HG03159 (cell line): ENCODE results near the gene SUOX.
"Not testable (repeated sequence)": the region's sequence is repeated elsewhere in the genome, so short reads cannot be mapped to it uniquely, and the experiment has no call there.

Experiments used
- ATAC-seq: cut with Tn5 transposase; IDR thresholded peaks from one replicate; pipeline ENCODE4 v1.9.1; 2021; ENCODE audit warnings: mild to moderate bottlenecking, moderate library complexity; ENCODE audit not compliant: unreplicated experiment

SUOX gene

DNA sequence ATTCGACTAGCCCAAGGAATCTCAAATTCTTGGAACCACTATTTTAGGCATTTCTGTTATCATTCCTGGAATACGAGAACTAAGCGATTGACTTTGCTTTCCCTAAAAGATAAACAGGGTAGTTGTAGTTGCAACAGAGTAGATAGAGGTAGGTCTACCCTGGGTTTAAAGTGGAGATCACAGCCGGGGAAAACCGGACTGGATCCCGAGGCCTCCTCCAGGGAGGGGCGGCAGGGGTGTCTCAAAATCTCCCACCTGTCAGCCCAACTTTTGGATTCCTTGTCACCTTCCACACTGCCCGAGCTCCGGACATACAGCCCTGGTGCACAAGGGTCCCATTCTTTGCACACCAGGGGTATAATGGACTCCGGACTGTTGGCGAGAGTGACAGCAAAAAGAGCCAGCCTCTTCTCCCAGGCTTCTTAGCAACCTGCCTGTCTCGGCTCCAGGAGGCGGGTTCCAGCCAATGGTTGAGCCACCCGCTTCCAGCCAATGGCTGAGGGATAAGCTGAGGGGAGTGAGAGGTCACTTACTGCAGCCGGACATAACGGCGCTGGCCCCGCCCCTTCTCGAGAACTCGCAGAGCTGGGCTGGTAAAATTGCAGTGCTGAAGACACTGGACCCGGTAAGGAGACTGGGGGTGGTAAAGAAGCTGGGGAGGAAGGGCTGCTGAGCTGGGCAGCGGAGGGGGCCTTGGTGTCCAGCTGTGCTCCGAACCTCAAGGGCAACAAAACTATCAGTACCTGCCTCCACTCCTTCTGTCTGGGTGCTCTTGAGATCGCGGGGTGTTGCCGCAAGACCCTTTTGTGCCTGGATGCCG, at the start of gene SUOX:
Gene SUOX, plus strand, starts transcription at position 562 of the 820 bp plus-strand sequence. CDS start 4,946 bp downstream, outside the sequence.
- peak; percentile 99 for ATAC-seq

GRCh38 chr12:55955344-55955743, 41.7 kb upstream of the SUOX start:
- no peak for ATAC-seq

GRCh38 chr12:55955800-55956508, 41.1 kb upstream of the SUOX start:
- ATAC-seq: no peak

- ATAC-seq: no peak
Observed at GRCh38 chr12:55957106-55957859, 39.8 kb upstream of the SUOX start.

- no peak for ATAC-seq
Observed at GRCh38 chr12:55963760-55964159, 33.3 kb upstream of the SUOX start.

GRCh38 chr12:55965240-55965639, 31.8 kb upstream of the SUOX start:
- ATAC-seq: no peak

DNA sequence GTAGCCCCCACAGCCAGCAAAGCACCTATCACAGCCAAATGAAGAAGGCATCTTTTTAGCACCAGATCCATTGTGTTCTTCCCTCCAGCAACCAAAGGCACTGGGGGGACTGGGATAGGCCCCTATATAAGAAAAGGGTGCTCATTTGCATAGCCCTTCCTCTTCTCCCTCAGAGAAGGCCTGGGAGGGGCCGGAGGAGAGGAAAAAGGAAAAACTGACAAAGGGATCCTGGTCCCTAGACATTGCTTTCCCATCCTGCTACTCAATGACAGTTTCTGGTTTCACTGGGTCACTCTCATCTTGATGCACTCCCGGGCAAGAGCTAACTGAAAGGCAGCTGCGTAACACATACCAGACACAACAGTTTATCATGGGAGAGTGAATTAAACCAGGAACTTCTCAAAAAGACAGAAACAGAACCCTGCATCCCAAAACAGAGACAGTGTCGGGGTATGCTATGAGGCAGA, 31.1 kb upstream of the SUOX start, which contains the start of gene PMEL:
Gene PMEL, minus strand, starts transcription at position 102 of the 467 bp plus-strand sequence. Its CDS starts 31 bp downstream, at position 71.
- ATAC-seq: no peak

- ATAC-seq: peak; percentile 86
Observed at GRCh38 chr12:55966408-55967281, 30.4 kb upstream of the SUOX start, which contains the start of gene CDK2. Gene CDK2 (plus strand): TSS chr12:55966830. CDS start chr12:55967009, 179 bp downstream.

DNA sequence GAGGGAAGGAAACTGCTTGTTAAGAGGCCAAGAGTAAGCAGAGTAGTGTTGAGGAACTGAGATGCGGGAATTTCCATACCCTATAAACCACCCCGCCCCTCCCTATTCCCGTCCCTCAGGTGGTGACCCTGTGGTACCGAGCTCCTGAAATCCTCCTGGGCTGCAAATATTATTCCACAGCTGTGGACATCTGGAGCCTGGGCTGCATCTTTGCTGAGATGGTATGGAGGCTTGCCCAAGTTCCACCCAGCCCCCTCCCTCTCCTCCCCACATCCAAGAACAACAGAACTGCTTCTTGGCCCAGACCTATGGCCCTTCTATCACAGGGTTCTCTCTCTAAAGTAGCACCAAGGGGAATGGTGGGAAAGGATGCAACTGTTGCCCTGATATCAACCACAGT, 27.7 kb upstream of the SUOX start:
- no peak for ATAC-seq

GRCh38 chr12:55970775-55971174, 26.3 kb upstream of the SUOX start:
- ATAC-seq: no peak

GRCh38 chr12:55972042-55972441, 25.0 kb upstream of the SUOX start:
- no peak for ATAC-seq

- no peak for ATAC-seq
Observed at GRCh38 chr12:55972456-55972855, 24.6 kb upstream of the SUOX start.

DNA sequence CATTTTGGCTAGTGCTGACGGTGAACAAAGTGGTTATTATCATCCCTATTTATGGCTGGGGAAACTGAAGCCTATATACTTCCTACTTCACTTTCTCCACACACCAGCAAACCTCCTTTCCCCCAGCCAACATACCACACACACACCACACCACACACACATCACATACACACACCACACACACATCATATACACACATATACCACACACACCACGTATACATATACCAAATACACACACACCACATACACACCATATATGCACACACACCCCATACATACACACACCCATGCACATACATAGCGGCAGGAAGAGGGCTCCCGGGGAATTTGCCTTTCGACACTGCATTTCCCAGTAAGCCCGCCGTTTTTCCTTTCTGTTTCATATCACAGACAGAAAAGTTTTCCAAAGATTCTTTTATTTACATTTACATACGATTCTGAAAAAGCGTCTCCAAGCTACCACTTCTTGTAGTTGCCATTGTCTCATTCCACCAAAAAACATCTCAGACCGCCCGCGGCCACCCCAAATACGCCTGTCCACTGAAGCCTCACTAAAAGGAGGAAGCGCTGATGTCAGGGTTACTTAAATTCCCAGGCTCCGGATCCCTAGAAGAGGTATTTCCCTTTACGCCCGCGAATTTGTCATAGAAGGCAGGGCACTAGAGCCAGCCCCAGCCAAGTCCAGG, 24.0 kb upstream of the SUOX start:
- no peak for ATAC-seq

DNA sequence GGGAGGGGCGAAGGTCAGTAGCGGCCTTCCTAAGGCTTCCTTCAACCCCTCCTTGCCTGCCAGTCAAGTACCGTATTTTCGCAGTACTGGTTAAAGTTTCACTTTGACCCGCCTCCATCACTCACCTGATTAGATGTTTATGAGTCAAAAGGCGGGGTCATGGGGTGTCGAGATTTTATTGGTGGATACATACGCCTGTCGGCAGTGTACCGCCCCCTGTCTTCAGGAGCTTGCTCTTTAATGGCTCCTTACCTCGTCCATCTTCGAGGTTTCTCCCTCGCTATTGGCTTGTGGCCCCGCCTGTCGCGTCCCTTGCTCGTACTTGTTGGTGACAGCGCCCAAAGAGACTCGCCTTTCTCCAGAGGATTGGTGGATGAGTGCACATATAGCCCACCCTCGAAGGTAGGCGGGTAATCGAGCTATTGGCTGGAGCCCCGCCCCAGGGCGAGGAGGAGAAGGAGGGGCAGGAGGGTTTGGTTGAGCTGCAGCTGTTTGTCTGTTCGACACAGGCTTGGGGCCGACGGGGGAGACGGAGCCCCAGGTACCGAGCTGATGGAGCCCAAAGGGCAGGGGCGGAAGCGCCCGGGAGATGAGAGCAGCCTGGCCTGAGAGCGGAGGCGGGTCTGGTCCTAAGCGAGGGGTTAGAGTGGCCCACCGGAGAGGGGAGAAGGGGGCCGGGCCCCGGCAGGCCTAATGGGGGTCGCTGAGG, 23.3 kb upstream of the SUOX start, which contains the start of gene RAB5B:
Gene RAB5B, plus strand, starts transcription at position 480 of the 709 bp plus-strand sequence. CDS start 12,883 bp downstream, outside the sequence.
- peak; percentile 93 for ATAC-seq

- ATAC-seq: peak; percentile 17
Observed at GRCh38 chr12:55974308-55974730, 22.8 kb upstream of the SUOX start.

- no peak for ATAC-seq
Observed at GRCh38 chr12:55978393-55978792, 18.7 kb upstream of the SUOX start.

- ATAC-seq: no peak
Observed at GRCh38 chr12:55979069-55979468, 18.0 kb upstream of the SUOX start.

DNA sequence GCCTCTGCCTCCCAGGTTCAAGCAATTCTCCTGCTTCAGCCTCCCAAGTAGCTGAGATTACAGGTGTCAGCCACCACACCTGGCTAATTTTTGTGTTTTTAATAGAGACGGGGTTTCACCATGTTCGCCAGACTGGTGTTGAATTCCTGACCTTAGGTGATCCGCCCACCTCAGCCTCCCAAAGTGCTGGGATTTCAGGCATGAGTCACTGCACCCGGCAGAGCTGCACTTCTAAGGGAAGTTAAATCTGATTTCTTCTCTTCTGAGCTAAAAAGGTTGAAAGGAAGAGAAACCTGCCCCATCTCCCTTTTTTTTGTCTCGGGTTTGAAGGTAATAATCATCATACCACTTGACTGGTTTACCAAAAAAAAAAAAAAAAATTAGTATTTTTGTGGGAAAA, 15.2 kb upstream of the SUOX start:
- not testable (repeated sequence) for ATAC-seq
